ENCODE measurements around the gene TBX18.

- TF ChIP-seq ZNF416 (tag by site-specific recombination; IDR thresholded peaks at IDR 0.05) (no peak), HOXA7 (CRISPR knock-in tag; IDR thresholded peaks at IDR 0.05; ENCODE audit: borderline replicate concordance) (no peak), CTCF (tag by site-specific recombination; IDR thresholded peaks at IDR 0.05) (no peak), ZNF274 (IDR thresholded peaks at IDR 0.05; ENCODE audit: low read length) (no peak), ZNF274 (tag by site-specific recombination; IDR thresholded peaks at IDR 0.05; ENCODE audit: borderline replicate concordance) (no peak), PATZ1 (tag by site-specific recombination; IDR thresholded peaks at IDR 0.05) (no peak)
- TF ChIP-seq, protein P1, sequence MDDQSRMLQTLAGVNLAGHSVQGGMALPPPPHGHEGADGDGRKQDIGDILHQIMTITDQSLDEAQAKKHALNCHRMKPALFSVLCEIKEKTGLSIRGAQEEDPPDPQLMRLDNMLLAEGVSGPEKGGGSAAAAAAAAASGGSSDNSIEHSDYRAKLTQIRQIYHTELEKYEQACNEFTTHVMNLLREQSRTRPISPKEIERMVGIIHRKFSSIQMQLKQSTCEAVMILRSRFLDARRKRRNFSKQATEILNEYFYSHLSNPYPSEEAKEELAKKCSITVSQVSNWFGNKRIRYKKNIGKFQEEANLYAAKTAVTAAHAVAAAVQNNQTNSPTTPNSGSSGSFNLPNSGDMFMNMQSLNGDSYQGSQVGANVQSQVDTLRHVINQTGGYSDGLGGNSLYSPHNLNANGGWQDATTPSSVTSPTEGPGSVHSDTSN (CRISPR knock-in tag; IDR thresholded peaks at IDR 0.05): no peak
- TF ChIP-seq, protein P2, sequence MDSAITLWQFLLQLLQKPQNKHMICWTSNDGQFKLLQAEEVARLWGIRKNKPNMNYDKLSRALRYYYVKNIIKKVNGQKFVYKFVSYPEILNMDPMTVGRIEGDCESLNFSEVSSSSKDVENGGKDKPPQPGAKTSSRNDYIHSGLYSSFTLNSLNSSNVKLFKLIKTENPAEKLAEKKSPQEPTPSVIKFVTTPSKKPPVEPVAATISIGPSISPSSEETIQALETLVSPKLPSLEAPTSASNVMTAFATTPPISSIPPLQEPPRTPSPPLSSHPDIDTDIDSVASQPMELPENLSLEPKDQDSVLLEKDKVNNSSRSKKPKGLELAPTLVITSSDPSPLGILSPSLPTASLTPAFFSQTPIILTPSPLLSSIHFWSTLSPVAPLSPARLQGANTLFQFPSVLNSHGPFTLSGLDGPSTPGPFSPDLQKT (IDR thresholded peaks at IDR 0.05; ENCODE audit: borderline replicate concordance, low read depth, low read length): no peak
These were observed 68.2 kb downstream of the TBX18 start for GRCh38 chr6:84696166-84696565.
